Right cardiac atrium (tissue), 5 donors: ENCODE data around the gene CSTB. TPM values are rescaled to one million over a fixed set of nuclear protein-coding genes. Genes with fewer than 3 reads are reported as not detected.

Experiments used
- ATAC-seq, 2 donors: fragments of 200-7000 bp; cut with Tn5 transposase; one replicate each; pipeline versions ENCODE4 v1.8.0 to v1.9.1; 2020; ENCODE audit warnings: moderate library complexity in 2 of 2, mild to moderate bottlenecking in 1 of 2
- DNase-seq, 3 donors: peaks; one replicate each; pipeline ENCODE4 v3.0.0-alpha.2; 2020
- H3K27ac ChIP-seq: one replicate; pipeline ENCODE4 v1.5.1; 2013; ENCODE audit warnings: mild to moderate bottlenecking, low read length, control low read depth, moderate library complexity
- H3K27me3 ChIP-seq: one replicate; pipeline ENCODE4 v1.6.1; 2013; ENCODE audit not compliant: control insufficient read depth, insufficient read depth
- H3K4me1 ChIP-seq: one replicate; pipeline ENCODE4 v1.6.1; 2013; ENCODE audit warnings: low read length; ENCODE audit not compliant: control insufficient read depth, insufficient read depth
- H3K4me3 ChIP-seq: one replicate; pipeline ENCODE4 v1.5.1; 2013; ENCODE audit warnings: low read length, control low read depth
- H3K9me3 ChIP-seq: one replicate; pipeline ENCODE4 v1.6.1; 2013; ENCODE audit warnings: low read length; ENCODE audit not compliant: control insufficient read depth
- WGBS: extraction: QIAGEN DNeasy Blood & Tissue Kit; methylation state at CpG from one replicate; pipeline ENCODE4 v1.1.7; 2013; 5-methylcytosine and 5-hydroxymethylcytosine counted together
- intact Hi-C, 4 donors: fragments of 100-400 bp; cut with DNase I; formaldehyde crosslinking; loops; one replicate each; pipeline versions ENCODE4 v1.11.0 to v1.14.0; 2022 to 2023
- polyA plus RNA-seq: library from polyadenylated mRNA; stranded (reverse); fragments of 200-250 nt; gene quantifications from one replicate; pipeline ENCODE4 v1.2.3, GENCODE V29; 2013
- total RNA-seq, 4 donors: library from RNA; stranded (reverse); fragmentation: NEBNext Ultra II Directional; extraction: Animal tissue kit (Norgen Biotek cat#: 25700); gene quantifications; one replicate each; pipeline ENCODE4 v1.2.1, GENCODE V29; 2021
- donor health status: healthy with polysubstance abuse.
- donor health status: DM: no; HTN: yes; CAD: no.
- donor health status: DM: no; HTN: no; CAD: no.
- donor health status: DM: no; HTN: yes; CAD: no; lungs with severe emphysema.
- donor health status: DM: yes; HTN: yes; CAD: no.

The CSTB gene
- total and polyA plus RNA-seq, 5 donors, result 28.6 to 57.5 (median 33.3) TPM

DNA sequence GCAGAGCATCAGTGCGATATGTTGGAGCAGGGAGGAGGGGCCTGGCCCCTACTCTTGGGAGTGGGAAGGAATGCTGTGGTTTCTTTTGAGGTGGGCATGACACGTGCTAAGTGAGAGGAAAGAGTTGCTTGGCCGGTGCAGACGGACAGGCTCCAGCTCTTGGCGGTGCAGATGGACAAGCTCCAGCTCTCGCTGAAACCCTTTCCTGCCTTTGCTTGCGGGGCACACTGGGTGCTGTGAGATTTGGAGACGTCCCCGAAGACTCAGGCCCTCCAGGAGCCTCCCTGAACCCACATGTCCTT is 41.2 kb downstream of the CSTB start:
- H3K27ac ChIP-seq, result no peak overlapping the region
- DNase-seq (peak in 2 of 3 donors; percentile 66 to 72), ATAC-seq (peak; percentile 10 to 32)
- WGBS, result 48% methylated on average over 9 of the region's 9 CpGs
- no peaks in the 10 kb centered on the region for H3K9me3 ChIP-seq
- intact Hi-C loops, result no loop called here
- no peaks in the 10 kb centered on the region for H3K27me3 ChIP-seq
- no peak overlapping the region for H3K4me3 ChIP-seq
- peaks cover 7% of the 10 kb centered on the region for H3K4me1 ChIP-seq

DNA sequence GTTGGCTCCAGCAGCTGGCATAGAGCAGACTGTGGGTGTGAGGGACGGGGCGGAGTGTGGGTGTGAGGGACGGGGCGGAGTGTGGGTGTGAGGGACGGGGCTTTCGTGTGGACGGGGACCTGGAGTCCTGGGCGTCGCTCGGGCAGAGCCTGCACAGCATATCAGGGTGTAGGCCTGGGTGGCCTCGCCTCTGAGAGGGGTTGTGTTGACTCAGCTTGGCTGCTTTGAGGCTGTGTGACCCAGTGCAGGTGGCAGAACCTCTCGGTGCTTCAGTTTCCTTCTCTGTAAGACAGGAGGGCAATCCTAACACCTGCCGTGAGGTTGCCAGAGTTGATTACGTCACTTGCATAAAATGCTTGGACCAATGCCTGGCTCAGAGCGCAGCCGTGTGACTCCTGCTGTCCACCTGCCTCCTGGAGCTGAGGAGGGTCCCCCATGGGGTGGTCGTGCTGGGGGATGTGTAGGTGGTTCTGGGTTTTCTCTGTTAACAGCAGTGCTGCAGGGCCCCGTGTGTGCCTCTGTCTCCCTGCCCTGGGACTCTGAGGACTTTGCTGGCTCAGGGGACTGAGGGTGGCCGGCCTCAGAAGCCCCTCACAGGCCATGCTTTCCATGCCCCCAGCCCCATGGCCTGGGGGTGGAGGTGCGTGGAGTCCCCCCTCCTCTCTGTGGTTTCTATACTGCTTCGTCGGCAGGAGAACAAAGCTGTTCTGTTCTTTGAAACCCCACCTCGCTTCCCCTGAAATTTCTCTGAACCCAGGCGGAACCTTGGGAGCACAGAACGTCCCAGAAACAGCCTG is 41.8 kb downstream of the CSTB start:
- H3K27ac ChIP-seq, result no peak overlapping the region
- intact Hi-C loops, result no loop called here
- ATAC-seq (peak in 1 of 2 donors; percentile 2), DNase-seq (peak in 1 of 3 donors; percentile 47)
- H3K4me3 ChIP-seq, result no peak overlapping the region
- H3K27me3 ChIP-seq, result no peaks in the 10 kb centered on the region
- H3K9me3 ChIP-seq, result no peaks in the 10 kb centered on the region
- 78% methylated on average over 25 of the region's 25 CpGs for WGBS
- H3K4me1 ChIP-seq, result peaks cover 7% of the 10 kb centered on the region

DNA sequence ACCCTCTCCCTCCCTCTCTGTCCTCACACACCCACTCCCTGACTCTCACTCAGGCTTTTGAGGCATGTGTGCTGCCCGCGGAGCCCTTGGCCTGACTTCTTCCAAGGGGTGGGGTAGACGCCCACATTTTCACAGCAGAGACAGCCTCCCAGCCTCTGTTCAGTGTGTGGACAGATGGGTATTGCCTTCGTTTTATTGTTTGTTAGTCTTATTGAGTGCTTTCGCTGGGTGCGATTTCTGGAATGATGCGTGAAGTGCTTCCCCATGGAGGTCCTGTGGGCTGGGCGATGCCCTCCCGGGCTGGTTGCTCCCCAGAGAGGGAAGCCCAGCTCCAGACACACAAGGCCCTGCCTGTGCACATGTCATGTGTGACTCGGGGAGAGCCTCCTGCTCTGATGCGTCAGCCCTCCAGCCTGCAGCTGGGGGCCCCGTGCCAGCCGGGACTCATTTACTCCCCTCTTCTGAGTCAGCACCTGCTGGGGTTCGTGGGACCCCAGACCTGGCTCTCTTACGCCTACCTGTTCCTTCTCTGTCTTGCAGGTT is 42.5 kb downstream of the CSTB start:
- ATAC-seq (no peak), DNase-seq (peak in 1 of 3 donors; percentile 65)
- peaks cover 7% of the 10 kb centered on the region for H3K4me1 ChIP-seq
- H3K27me3 ChIP-seq, result no peaks in the 10 kb centered on the region
- WGBS, result 72% methylated on average over 15 of the region's 15 CpGs
- intact Hi-C loops, result no loop called here
- no peak overlapping the region for H3K4me3 ChIP-seq
- H3K9me3 ChIP-seq, result no peaks in the 10 kb centered on the region
- no peak overlapping the region for H3K27ac ChIP-seq

DNA sequence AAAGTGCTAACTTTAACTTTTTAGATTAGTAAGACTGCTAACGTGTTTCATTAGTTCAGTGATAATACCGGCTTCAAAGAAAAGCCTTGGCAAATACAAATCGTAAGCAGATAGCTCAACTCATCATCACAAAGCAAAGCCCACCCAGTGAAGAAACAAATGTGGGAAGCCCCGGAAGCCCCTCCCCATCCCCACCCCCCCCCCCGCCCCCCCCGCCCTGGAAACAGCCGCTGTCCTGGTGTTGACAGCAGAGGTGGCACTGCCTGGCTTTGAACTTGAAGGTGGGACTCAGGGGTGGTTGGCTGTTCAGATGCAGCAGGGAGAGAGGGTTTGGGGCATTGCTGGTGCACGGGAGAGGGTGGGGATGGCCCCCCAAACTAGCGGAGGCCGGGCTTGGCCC is 43.0 kb downstream of the CSTB start:
- Histone ChIP-seq H3K9me3 (no peaks in the 10 kb centered on the region), H3K4me1 (peaks cover 7% of the 10 kb centered on the region), H3K27ac (no peak overlapping the region), H3K27me3 (no peaks in the 10 kb centered on the region), H3K4me3 (no peak overlapping the region)
- DNase-seq (no peak), ATAC-seq (no peak)
- intact Hi-C loops, result no loop called here
- WGBS, result 53% methylated on average over 10 of the region's 10 CpGs

DNA sequence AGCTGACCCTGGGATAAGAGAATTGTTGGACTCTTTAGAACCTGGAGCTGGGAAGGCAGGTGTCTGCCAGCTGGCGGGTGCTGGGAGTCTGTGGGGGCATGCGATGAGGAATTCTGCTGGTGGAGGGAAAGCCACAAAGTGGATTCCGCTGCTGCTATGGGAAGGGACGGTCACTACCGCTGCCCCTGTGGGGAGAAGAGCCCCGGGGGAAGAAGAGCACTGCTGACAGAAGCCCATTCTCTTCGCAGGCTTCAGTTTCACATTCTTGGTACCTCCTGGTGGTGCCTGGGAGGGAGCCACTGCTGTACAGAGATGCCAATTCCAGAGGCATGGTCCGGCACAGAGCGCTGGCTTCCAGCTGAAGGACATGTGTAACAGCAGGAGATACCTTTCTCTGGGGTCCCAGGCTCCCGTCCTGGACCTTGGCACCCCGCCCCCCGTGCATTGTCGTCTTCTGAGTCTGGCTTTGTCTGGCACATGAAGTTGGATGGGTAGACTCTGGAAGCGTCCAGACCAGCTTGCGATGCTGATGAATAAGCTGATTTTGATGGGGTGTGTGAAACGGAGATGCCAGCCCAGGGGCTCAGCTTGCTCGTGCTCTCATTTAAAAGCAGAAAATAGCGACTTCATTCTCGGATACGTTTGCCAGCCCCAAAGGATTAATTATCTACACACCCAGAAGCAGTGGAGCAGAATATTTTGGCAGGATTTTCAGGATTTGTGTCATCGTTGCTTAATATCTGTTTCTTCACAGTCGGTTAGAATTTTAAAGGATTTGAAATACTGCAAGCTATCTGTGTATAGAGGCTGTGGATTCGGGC is 44.0 kb downstream of the CSTB start:
- intact Hi-C loops, result no loop called here
- 65% methylated on average over 23 of the region's 23 CpGs for WGBS
- Histone ChIP-seq H3K4me1 (peaks cover 11% of the 10 kb centered on the region), H3K9me3 (no peaks in the 10 kb centered on the region), H3K27me3 (no peaks in the 10 kb centered on the region), H3K4me3 (no peak overlapping the region), H3K27ac (no peak overlapping the region)
- DNase-seq, result peak in 1 of 3 donors; percentile 59
- ATAC-seq, result no peak

DNA sequence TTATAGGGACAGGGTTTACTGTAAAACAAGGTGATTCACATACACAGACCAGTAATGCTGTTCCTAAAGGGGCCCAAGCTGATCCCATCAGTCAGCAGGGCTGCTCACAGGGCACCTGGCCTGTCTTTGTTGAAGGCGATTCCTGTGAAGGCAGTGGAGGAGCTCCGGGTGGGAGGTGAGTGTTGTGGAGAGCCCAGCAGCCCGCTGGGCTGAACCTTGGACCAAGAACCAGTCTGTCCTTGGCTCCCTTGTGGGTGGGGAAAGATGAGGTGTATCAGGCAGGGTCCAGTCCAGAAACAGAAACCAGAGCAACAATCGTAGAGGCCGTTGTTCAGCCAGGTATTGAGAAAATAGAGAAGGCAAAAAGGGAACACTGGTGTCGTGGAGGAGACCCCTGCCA is 44.6 kb downstream of the CSTB start:
- no peaks in the 10 kb centered on the region for H3K27me3 ChIP-seq
- intact Hi-C loops, result no loop called here
- WGBS, result 81% methylated on average over 6 of the region's 6 CpGs
- H3K9me3 ChIP-seq, result no peaks in the 10 kb centered on the region
- H3K4me1 ChIP-seq, result peaks cover 17% of the 10 kb centered on the region
- no peak overlapping the region for H3K4me3 ChIP-seq
- ATAC-seq (no peak), DNase-seq (no peak)
- no peak overlapping the region for H3K27ac ChIP-seq

DNA sequence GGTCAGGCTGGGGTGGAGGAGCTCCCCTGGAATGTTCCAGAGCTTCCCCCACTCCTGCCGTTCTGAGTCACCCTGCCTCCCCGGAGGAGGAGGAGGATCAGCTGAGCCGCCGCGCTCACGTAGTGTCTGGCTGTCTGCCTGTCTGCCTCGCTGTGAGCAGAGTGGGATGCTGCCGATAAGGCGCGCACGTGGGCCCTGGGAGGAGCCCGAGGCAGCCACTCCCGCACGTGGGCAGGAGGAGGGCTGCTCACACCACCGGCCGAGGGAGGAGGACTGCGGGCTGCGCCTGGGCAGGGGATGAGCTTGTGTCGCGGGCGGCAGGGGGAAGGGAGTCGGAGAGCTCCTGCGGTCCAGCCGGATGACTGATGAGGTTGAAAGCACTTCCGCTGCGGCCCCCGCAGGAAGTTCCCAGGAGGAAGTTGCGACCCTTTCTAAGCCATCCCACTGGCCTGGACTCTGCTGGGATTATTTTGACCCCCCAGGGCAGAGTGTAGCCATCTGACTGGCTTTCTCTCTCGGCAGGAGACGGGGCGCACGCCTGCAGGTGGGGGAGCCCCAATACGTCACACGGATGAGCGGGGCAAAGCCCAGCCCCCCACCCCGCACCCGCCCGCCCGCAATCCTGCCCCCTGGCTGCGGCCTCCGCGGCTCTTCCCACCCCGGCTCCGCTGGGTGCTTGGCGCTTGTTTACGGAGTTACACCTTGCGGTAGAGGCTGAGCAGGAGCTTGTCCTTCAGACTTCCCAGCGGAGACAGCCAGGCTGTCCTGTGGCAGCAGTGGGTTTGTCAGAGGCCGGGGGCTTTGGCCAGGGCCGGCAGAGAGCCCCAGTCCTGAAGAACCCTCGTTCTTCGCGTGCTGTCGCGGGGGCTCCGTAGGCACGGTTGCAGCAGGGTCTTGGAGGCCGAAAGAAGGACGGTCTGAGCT is 47.4 kb downstream of the CSTB start:
- ATAC-seq, result peak; percentile 92
- Histone ChIP-seq H3K4me1 (peaks cover 11% of the 10 kb centered on the region), H3K27ac (peak overlapping the region; percentile 75), H3K9me3 (no peaks in the 10 kb centered on the region), H3K4me3 (peak overlapping the region; percentile 53), H3K27me3 (no peaks in the 10 kb centered on the region)
- intact Hi-C loops, result loop anchor here in 1 of 4 donors (5.0 kb wide), 1 partner anchor 49 kb away; the partner anchor contains the start of gene CSTB
- 3% methylated on average over 59 of the region's 59 CpGs for WGBS
- DNase-seq, result peak; percentile 97 to 98 (median 98)

DNA sequence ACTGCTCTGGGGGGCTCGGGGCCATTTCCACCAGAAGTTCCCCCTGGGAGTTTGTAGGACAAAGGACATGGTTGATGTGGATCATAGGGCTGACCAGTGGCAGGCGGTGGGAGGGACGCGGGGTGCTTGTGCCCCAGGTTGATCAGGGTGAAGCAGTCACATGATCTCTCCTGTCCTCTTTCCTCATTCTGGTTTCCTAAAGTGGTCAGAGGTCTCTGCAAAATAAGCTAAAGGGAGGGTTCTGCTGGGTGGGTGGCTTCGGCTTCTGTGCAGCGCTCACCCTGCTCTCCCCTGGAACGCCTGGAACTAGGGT is 48.0 kb downstream of the CSTB start:
- peak in 2 of 3 donors; percentile 75 to 76 for DNase-seq
- intact Hi-C loops, result loop anchor here in 1 of 4 donors (5.0 kb wide), 1 partner anchor 49 kb away; the partner anchor contains the start of gene CSTB
- peak overlapping the region; percentile 53 for H3K4me3 ChIP-seq
- H3K4me1 ChIP-seq, result peaks cover 9% of the 10 kb centered on the region
- H3K27me3 ChIP-seq, result no peaks in the 10 kb centered on the region
- H3K27ac ChIP-seq, result peak overlapping the region; percentile 70
- peak in 1 of 2 donors; percentile 11 for ATAC-seq
- H3K9me3 ChIP-seq, result no peaks in the 10 kb centered on the region
- 13% methylated on average over 7 of the region's 7 CpGs for WGBS

DNA sequence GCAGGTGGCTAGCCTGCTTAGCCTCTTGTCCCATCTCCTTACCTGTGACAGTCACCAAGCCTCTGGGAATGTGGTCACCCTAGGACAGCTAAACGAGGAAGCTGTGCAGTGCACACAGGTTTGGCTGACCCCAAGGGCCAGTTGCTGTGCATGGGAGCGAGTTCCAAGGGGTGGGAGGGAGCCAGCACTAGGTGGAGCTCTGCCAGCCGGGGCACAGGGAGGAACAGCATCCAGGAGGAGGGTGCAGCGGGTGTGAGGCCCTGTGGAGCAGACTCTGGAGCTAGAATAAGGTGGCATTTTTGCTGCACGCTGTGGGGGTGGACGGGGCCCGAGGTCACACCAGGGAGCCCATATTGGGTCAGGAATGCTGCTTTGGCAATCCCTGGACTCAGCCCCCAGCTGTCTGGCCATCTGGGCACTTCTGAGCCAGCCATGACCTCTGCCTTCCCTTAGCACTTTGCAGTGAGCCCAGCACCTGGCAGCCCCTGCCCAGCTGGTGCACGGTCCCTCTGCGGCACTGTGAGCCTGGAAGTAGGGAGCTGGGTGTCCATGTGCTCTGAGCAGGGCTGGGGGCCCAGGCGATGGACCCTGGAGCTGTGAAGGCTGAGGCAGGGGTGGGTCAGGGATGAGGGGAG is 48.5 kb downstream of the CSTB start:
- H3K4me3 ChIP-seq, result no peak overlapping the region
- 49% methylated on average over 10 of the region's 10 CpGs for WGBS
- intact Hi-C loops, result loop anchor here in 1 of 4 donors (5.0 kb wide), 1 partner anchor 50 kb away; the partner anchor contains the start of gene CSTB

More for the DNA sequence above, 48.5 kb downstream of the CSTB start:
- Histone ChIP-seq H3K9me3 (no peaks in the 10 kb centered on the region), H3K27me3 (no peaks in the 10 kb centered on the region), H3K27ac (peak overlapping the region; percentile 70), H3K4me1 (peaks cover 9% of the 10 kb centered on the region)
- peak; percentile 1 to 4 for ATAC-seq
- peak; percentile 54 to 77 (median 66) for DNase-seq
